Subcutaneous abdominal adipose tissue (tissue), 5 donors: ENCODE measurements around the gene GALNT6.

ENCODE experiments used
- H3K27ac ChIP-seq: one replicate; pipeline ENCODE4 v1.7.0; 2013; ENCODE audit warnings: low read depth, mild to moderate bottlenecking, inconsistent platforms, low read length, moderate library complexity
- H3K27me3 ChIP-seq, 5 donors: one replicate each; pipeline ENCODE4 v1.7.0; 2013; ENCODE audit warnings: low read length in 5 of 5, inconsistent platforms in 1 of 5; ENCODE audit not compliant: control insufficient read depth in 5 of 5, insufficient read depth in 4 of 5
- H3K36me3 ChIP-seq, 5 donors: one replicate each; pipeline ENCODE4 v1.7.0; 2013; ENCODE audit warnings: low read length in 5 of 5; ENCODE audit not compliant: control insufficient read depth in 5 of 5, insufficient read depth in 5 of 5
- H3K4me1 ChIP-seq, 5 donors: one replicate each; pipeline ENCODE4 v1.7.0; 2013; ENCODE audit warnings: low read length in 5 of 5, mild to moderate bottlenecking in 3 of 5, moderate library complexity in 1 of 5; ENCODE audit not compliant: control insufficient read depth in 5 of 5, insufficient read depth in 5 of 5
- H3K4me3 ChIP-seq, 5 donors: one replicate each; pipeline ENCODE4 v1.7.0; 2013; ENCODE audit warnings: low read length in 5 of 5, low read depth in 1 of 5
- H3K9ac ChIP-seq, 5 donors: one replicate each; pipeline ENCODE4 v1.7.0; 2013; ENCODE audit warnings: low read length in 5 of 5, mild to moderate bottlenecking in 4 of 5, moderate library complexity in 3 of 5
- H3K9me3 ChIP-seq, 5 donors: one replicate each; pipeline ENCODE4 v1.7.0; 2013; ENCODE audit warnings: low read length in 5 of 5; ENCODE audit not compliant: control insufficient read depth in 5 of 5
- donor health status: healthy.
- donor health status: healthy.
- donor health status: healthy.
- donor health status: healthy.
- donor health status: healthy.

GALNT6 gene

GRCh38 chr12:51406290-51406689 lies 15.1 kb upstream of the GALNT6 start:
- peaks cover 0 to 3% (median 0%) of the 10 kb centered on the region in 5 donors for H3K4me1 ChIP-seq
- H3K36me3 ChIP-seq, result no peaks in the 10 kb centered on the region
- H3K27me3 ChIP-seq, result peaks cover 0 to 4% (median 0%) of the 10 kb centered on the region in 5 donors
- no peak overlapping the region for H3K4me3 ChIP-seq
- no peak overlapping the region for H3K27ac ChIP-seq
- H3K9me3 ChIP-seq, result no peaks in the 10 kb centered on the region
- H3K9ac ChIP-seq, result no peak overlapping the region

GRCh38 chr12:51405801-51406207 lies 14.6 kb upstream of the GALNT6 start:
- Histone ChIP-seq H3K27ac (no peak overlapping the region), H3K27me3 (peaks cover 0 to 6% (median 0%) of the 10 kb centered on the region in 5 donors), H3K4me3 (no peak overlapping the region), H3K9ac (no peak overlapping the region), H3K9me3 (no peaks in the 10 kb centered on the region), H3K4me1 (peaks cover 0 to 3% (median 0%) of the 10 kb centered on the region in 5 donors), H3K36me3 (no peaks in the 10 kb centered on the region)

- H3K27ac ChIP-seq, result no peak overlapping the region
Observed at GRCh38 chr12:51404627-51405026, 13.4 kb upstream of the GALNT6 start.

GRCh38 chr12:51403681-51404136 lies 12.5 kb upstream of the GALNT6 start:
- H3K36me3 ChIP-seq, result no peaks in the 10 kb centered on the region
- peaks cover 0 to 8% (median 0%) of the 10 kb centered on the region in 5 donors for H3K27me3 ChIP-seq
- no peak overlapping the region for H3K27ac ChIP-seq
- H3K4me3 ChIP-seq, result no peak overlapping the region
- no peaks in the 10 kb centered on the region for H3K9me3 ChIP-seq
- no peak overlapping the region for H3K9ac ChIP-seq
- peaks cover 0 to 3% (median 0%) of the 10 kb centered on the region in 5 donors for H3K4me1 ChIP-seq

More at GRCh38 chr12:51404627-51405026, 13.4 kb upstream of the GALNT6 start:
- peaks cover 0 to 3% (median 0%) of the 10 kb centered on the region in 5 donors for H3K4me1 ChIP-seq
- no peaks in the 10 kb centered on the region for H3K36me3 ChIP-seq
- H3K4me3 ChIP-seq, result no peak overlapping the region
- peaks cover 0 to 8% (median 0%) of the 10 kb centered on the region in 5 donors for H3K27me3 ChIP-seq
- H3K9me3 ChIP-seq, result no peaks in the 10 kb centered on the region
- no peak overlapping the region for H3K9ac ChIP-seq

- Histone ChIP-seq H3K4me1 (peaks cover 0 to 3% (median 0%) of the 10 kb centered on the region in 5 donors), H3K4me3 (no peak overlapping the region), H3K27me3 (peaks cover 0 to 8% (median 0%) of the 10 kb centered on the region in 5 donors), H3K9ac (no peak overlapping the region), H3K36me3 (no peaks in the 10 kb centered on the region), H3K9me3 (no peaks in the 10 kb centered on the region), H3K27ac (no peak overlapping the region)
Observed at GRCh38 chr12:51403159-51403558, 12.0 kb upstream of the GALNT6 start.

GRCh38 chr12:51401900-51402299 lies 10.7 kb upstream of the GALNT6 start:
- H3K9me3 ChIP-seq, result no peaks in the 10 kb centered on the region
- H3K36me3 ChIP-seq, result no peaks in the 10 kb centered on the region
- no peak overlapping the region for H3K27ac ChIP-seq
- H3K4me3 ChIP-seq, result no peak overlapping the region
- no peak overlapping the region for H3K9ac ChIP-seq
- H3K27me3 ChIP-seq, result peaks cover 0 to 8% (median 0%) of the 10 kb centered on the region in 5 donors
- H3K4me1 ChIP-seq, result peaks cover 0 to 3% (median 0%) of the 10 kb centered on the region in 5 donors

GRCh38 chr12:51401486-51401885 lies 10.3 kb upstream of the GALNT6 start:
- no peaks in the 10 kb centered on the region for H3K36me3 ChIP-seq
- H3K4me3 ChIP-seq, result no peak overlapping the region
- H3K9ac ChIP-seq, result no peak overlapping the region
- peaks cover 0 to 3% (median 0%) of the 10 kb centered on the region in 5 donors for H3K4me1 ChIP-seq
- peaks cover 0 to 8% (median 0%) of the 10 kb centered on the region in 5 donors for H3K27me3 ChIP-seq
- no peak overlapping the region for H3K27ac ChIP-seq
- no peaks in the 10 kb centered on the region for H3K9me3 ChIP-seq

GRCh38 chr12:51401020-51401419 lies 9.8 kb upstream of the GALNT6 start:
- peaks cover 0 to 3% (median 0%) of the 10 kb centered on the region in 5 donors for H3K4me1 ChIP-seq
- no peak overlapping the region for H3K27ac ChIP-seq
- peaks cover 0 to 8% (median 0%) of the 10 kb centered on the region in 5 donors for H3K27me3 ChIP-seq

GRCh38 chr12:51399891-51400290 lies 8.7 kb upstream of the GALNT6 start:
- no peak overlapping the region for H3K27ac ChIP-seq
- peaks cover 0 to 9% (median 0%) of the 10 kb centered on the region in 5 donors for H3K4me1 ChIP-seq

More at GRCh38 chr12:51401020-51401419, 9.8 kb upstream of the GALNT6 start:
- Histone ChIP-seq H3K36me3 (no peaks in the 10 kb centered on the region), H3K9me3 (no peaks in the 10 kb centered on the region), H3K4me3 (no peak overlapping the region), H3K9ac (no peak overlapping the region)

GRCh38 chr12:51397670-51398069 lies 6.5 kb upstream of the GALNT6 start:
- Histone ChIP-seq H3K36me3 (no peaks in the 10 kb centered on the region), H3K27me3 (peaks cover 0 to 13% (median 0%) of the 10 kb centered on the region in 5 donors), H3K4me3 (no peak overlapping the region), H3K4me1 (peaks cover 0 to 22% (median under 1%) of the 10 kb centered on the region in 5 donors), H3K27ac (no peak overlapping the region), H3K9me3 (no peaks in the 10 kb centered on the region), H3K9ac (no peak overlapping the region)

More at GRCh38 chr12:51399891-51400290, 8.7 kb upstream of the GALNT6 start:
- H3K9ac ChIP-seq, result no peak overlapping the region
- H3K27me3 ChIP-seq, result peaks cover 0 to 8% (median 0%) of the 10 kb centered on the region in 5 donors
- H3K9me3 ChIP-seq, result no peaks in the 10 kb centered on the region
- H3K4me3 ChIP-seq, result no peak overlapping the region
- no peaks in the 10 kb centered on the region for H3K36me3 ChIP-seq
